ENCODE results near the gene LDAH.
"Not testable (repeated sequence)": the region's sequence is repeated elsewhere in the genome, so short reads cannot be mapped to it uniquely, and the experiment has no call there.

The LDAH gene

DNA sequence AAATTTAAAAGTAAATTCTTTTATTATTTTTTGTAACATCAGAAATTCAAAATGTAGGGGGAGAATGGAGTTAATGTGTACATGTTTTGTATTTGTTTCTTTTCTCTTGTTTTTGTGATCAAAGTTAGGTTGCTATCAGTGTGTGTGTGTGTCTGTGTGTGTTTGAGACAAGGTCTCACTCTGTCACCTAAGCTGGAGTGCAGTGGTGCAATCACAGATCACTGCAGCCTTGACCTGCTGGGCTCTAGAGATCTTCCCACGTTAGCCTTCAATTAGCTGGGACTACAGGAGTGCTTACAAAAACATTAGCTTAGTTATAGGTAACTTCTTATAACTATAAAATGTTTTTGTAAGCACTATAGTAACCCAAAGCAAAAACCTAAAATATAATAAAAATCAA lies 105.3 kb downstream of the LDAH start:
- Histone ChIP-seq H2AFZ (ENCODE audit: low read length) (no peak overlapping the region), H3K79me1 (ENCODE audit: low read depth, low read length) (no peaks in the 10 kb centered on the region), H2AK5ac (ENCODE audit: low read depth, low read length) (no peak overlapping the region), H4K91ac (ENCODE audit: low read depth, low read length, poor library complexity) (no peak overlapping the region), H3K18ac (ENCODE audit: low read length) (no peak overlapping the region), H3K4me3 (ENCODE audit: low read length in 2 of 2) (no peak overlapping the region), H3K27ac (replicated peaks; ENCODE audit: low read length) (no peak overlapping the region), H3K9ac (ENCODE audit: low read depth, low read length, poor library complexity) (no peak overlapping the region), H3K9me3 (replicated peaks in 1 of 2; ENCODE audit: control insufficient read depth in 2 of 2, insufficient read depth in 1 of 2, low read depth in 1 of 2, low read length in 2 of 2) (peaks cover 0 to 14% of the 10 kb centered on the region in 2 donors), H3K4me2 (ENCODE audit: insufficient read depth, low read length, poor library complexity, severe bottlenecking) (no peak overlapping the region), H3K4me1 (ENCODE audit: control insufficient read depth in 2 of 2, insufficient read depth in 1 of 2, low read depth in 1 of 2, low read length in 2 of 2) (no peaks in the 10 kb centered on the region), H3K36me3 (replicated peaks in 1 of 2; ENCODE audit: control insufficient read depth in 2 of 2, insufficient read depth in 2 of 2, low read length in 2 of 2) (peaks cover 0 to 11% of the 10 kb centered on the region in 2 donors), H2BK12ac (ENCODE audit: low read length) (no peak overlapping the region), H2BK5ac (ENCODE audit: low read length) (no peak overlapping the region), H3K27me3 (ENCODE audit: control insufficient read depth in 3 of 3, insufficient read depth in 3 of 3, low read depth in 1 of 3, low read length in 3 of 3) (no peaks in the 10 kb centered on the region), H2BK120ac (ENCODE audit: low read depth, low read length) (no peak overlapping the region), H3K14ac (ENCODE audit: low read length) (no peak overlapping the region), H3K4ac (ENCODE audit: low read length) (no peak overlapping the region), H3K23ac (ENCODE audit: low read depth, low read length, poor library complexity) (no peak overlapping the region), H4K8ac (ENCODE audit: low read depth, low read length) (no peak overlapping the region), H2BK15ac (ENCODE audit: low read length) (no peak overlapping the region)
- no CpG with 5 or more reads among the region's 1 CpG for WGBS, 2 donors (ENCODE audit: extremely low coverage in 2 of 2, insufficient read length in 2 of 2, insufficient replicate concordance in 1 of 2)
- DNase-seq (ENCODE audit: low spot score): no peak

DNA sequence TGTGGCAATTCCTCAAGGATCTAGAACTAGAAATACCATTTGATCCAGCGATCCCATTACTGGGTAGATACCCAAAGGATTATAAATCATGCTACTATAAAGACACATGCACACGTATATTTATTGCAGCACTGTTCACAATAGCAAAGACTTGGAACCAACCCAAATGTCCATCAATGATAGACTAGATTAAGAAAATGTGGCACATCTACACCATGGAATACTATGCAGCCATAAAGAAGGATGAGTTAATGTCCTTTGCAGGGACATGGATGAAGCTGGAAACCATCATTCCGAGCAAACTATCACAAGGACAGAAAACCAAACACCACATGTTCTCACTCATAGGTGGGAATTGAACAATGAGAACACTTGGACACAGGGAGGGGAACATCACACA lies 106.7 kb downstream of the LDAH start:
- H3K14ac ChIP-seq (ENCODE audit: low read length); H3K23ac ChIP-seq (ENCODE audit: low read depth, low read length, poor library complexity); H3K4ac ChIP-seq (ENCODE audit: low read length); H2BK120ac ChIP-seq (ENCODE audit: low read depth, low read length); H3K79me1 ChIP-seq (ENCODE audit: low read depth, low read length); H2AK5ac ChIP-seq (ENCODE audit: low read depth, low read length); H4K91ac ChIP-seq (ENCODE audit: low read depth, low read length, poor library complexity); H3K4me3 ChIP-seq (ENCODE audit: low read length in 2 of 2); H3K18ac ChIP-seq (ENCODE audit: low read length); H3K27me3 ChIP-seq (ENCODE audit: control insufficient read depth in 3 of 3, insufficient read depth in 3 of 3, low read depth in 1 of 3, low read length in 3 of 3); H2AFZ ChIP-seq (ENCODE audit: low read length); H4K8ac ChIP-seq (ENCODE audit: low read depth, low read length); H2BK12ac ChIP-seq (ENCODE audit: low read length); H3K9ac ChIP-seq (ENCODE audit: low read depth, low read length, poor library complexity); H2BK5ac ChIP-seq (ENCODE audit: low read length); H2BK15ac ChIP-seq (ENCODE audit: low read length); H3K27ac ChIP-seq (replicated peaks; ENCODE audit: low read length); DNase-seq (ENCODE audit: low spot score); H3K4me1 ChIP-seq (ENCODE audit: control insufficient read depth in 2 of 2, insufficient read depth in 1 of 2, low read depth in 1 of 2, low read length in 2 of 2); H3K4me2 ChIP-seq (ENCODE audit: insufficient read depth, low read length, poor library complexity, severe bottlenecking): not testable (repeated sequence)
- no CpG with 5 or more reads among the region's 3 CpGs for WGBS, 2 donors (ENCODE audit: extremely low coverage in 2 of 2, insufficient read length in 2 of 2, insufficient replicate concordance in 1 of 2)
- Histone ChIP-seq H3K36me3 (replicated peaks in 1 of 2; ENCODE audit: control insufficient read depth in 2 of 2, insufficient read depth in 2 of 2, low read length in 2 of 2) (peaks cover 0 to 10% of the 10 kb centered on the region in 2 donors), H3K9me3 (replicated peaks in 1 of 2; ENCODE audit: control insufficient read depth in 2 of 2, insufficient read depth in 1 of 2, low read depth in 1 of 2, low read length in 2 of 2) (peaks cover 0 to 17% of the 10 kb centered on the region in 2 donors)

DNA sequence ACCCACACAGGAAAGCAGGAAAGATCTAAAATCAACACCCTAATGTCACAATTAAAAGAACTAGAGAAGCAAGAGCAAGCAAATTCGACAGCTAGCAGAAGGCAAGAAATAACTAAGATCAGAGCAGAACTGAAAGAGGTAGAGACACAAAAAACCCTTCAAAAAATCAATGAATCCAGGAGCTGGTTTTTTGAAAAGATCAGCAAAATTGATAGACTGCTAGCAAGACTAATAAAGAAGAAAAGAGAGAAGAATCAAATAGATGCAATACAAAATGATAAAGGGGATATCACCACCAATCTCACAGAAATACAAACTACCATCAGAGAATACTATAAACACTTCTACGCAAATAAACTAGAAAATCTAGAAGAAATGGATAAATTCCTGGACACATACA lies 108.5 kb downstream of the LDAH start:
- H3K4me3 ChIP-seq (ENCODE audit: low read length in 2 of 2); H4K8ac ChIP-seq (ENCODE audit: low read depth, low read length); H3K14ac ChIP-seq (ENCODE audit: low read length); H3K27me3 ChIP-seq (ENCODE audit: control insufficient read depth in 3 of 3, insufficient read depth in 3 of 3, low read depth in 1 of 3, low read length in 3 of 3); H4K91ac ChIP-seq (ENCODE audit: low read depth, low read length, poor library complexity); H3K18ac ChIP-seq (ENCODE audit: low read length); H3K4me1 ChIP-seq (ENCODE audit: control insufficient read depth in 2 of 2, insufficient read depth in 1 of 2, low read depth in 1 of 2, low read length in 2 of 2); H3K27ac ChIP-seq (replicated peaks; ENCODE audit: low read length); H3K4me2 ChIP-seq (ENCODE audit: insufficient read depth, low read length, poor library complexity, severe bottlenecking); H2BK15ac ChIP-seq (ENCODE audit: low read length); H3K9ac ChIP-seq (ENCODE audit: low read depth, low read length, poor library complexity); H3K79me1 ChIP-seq (ENCODE audit: low read depth, low read length); H2BK12ac ChIP-seq (ENCODE audit: low read length); DNase-seq (ENCODE audit: low spot score); H2BK120ac ChIP-seq (ENCODE audit: low read depth, low read length); H2BK5ac ChIP-seq (ENCODE audit: low read length); H3K4ac ChIP-seq (ENCODE audit: low read length); H3K9me3 ChIP-seq (replicated peaks in 1 of 2; ENCODE audit: control insufficient read depth in 2 of 2, insufficient read depth in 1 of 2, low read depth in 1 of 2, low read length in 2 of 2); H2AK5ac ChIP-seq (ENCODE audit: low read depth, low read length); H3K23ac ChIP-seq (ENCODE audit: low read depth, low read length, poor library complexity); H2AFZ ChIP-seq (ENCODE audit: low read length): not testable (repeated sequence)
- H3K36me3 ChIP-seq (replicated peaks in 1 of 2; ENCODE audit: control insufficient read depth in 2 of 2, insufficient read depth in 2 of 2, low read length in 2 of 2): peaks cover 0 to 10% of the 10 kb centered on the region in 2 donors
- WGBS, 2 donors (ENCODE audit: extremely low coverage in 2 of 2, insufficient read length in 2 of 2, insufficient replicate concordance in 1 of 2): no CpG with 5 or more reads among the region's 2 CpGs

GRCh38 chr2:20713585-20713984 lies 109.3 kb downstream of the LDAH start:
- no CpG with 5 or more reads among the region's 3 CpGs for WGBS, 2 donors (ENCODE audit: extremely low coverage in 2 of 2, insufficient read length in 2 of 2, insufficient replicate concordance in 1 of 2)
- H3K18ac ChIP-seq (ENCODE audit: low read length); H2BK12ac ChIP-seq (ENCODE audit: low read length); H3K4ac ChIP-seq (ENCODE audit: low read length); H3K4me3 ChIP-seq (ENCODE audit: low read length in 2 of 2); H2BK120ac ChIP-seq (ENCODE audit: low read depth, low read length); H3K9me3 ChIP-seq (replicated peaks in 1 of 2; ENCODE audit: control insufficient read depth in 2 of 2, insufficient read depth in 1 of 2, low read depth in 1 of 2, low read length in 2 of 2); H2BK15ac ChIP-seq (ENCODE audit: low read length); H3K79me1 ChIP-seq (ENCODE audit: low read depth, low read length); H3K4me1 ChIP-seq (ENCODE audit: control insufficient read depth in 2 of 2, insufficient read depth in 1 of 2, low read depth in 1 of 2, low read length in 2 of 2); H3K14ac ChIP-seq (ENCODE audit: low read length); H3K4me2 ChIP-seq (ENCODE audit: insufficient read depth, low read length, poor library complexity, severe bottlenecking); H2AFZ ChIP-seq (ENCODE audit: low read length); H4K91ac ChIP-seq (ENCODE audit: low read depth, low read length, poor library complexity); H2BK5ac ChIP-seq (ENCODE audit: low read length); H3K23ac ChIP-seq (ENCODE audit: low read depth, low read length, poor library complexity); H2AK5ac ChIP-seq (ENCODE audit: low read depth, low read length); H3K9ac ChIP-seq (ENCODE audit: low read depth, low read length, poor library complexity); H3K27me3 ChIP-seq (ENCODE audit: control insufficient read depth in 3 of 3, insufficient read depth in 3 of 3, low read depth in 1 of 3, low read length in 3 of 3); H4K8ac ChIP-seq (ENCODE audit: low read depth, low read length); DNase-seq (ENCODE audit: low spot score); H3K27ac ChIP-seq (replicated peaks; ENCODE audit: low read length): not testable (repeated sequence)
- peaks cover 0 to 10% of the 10 kb centered on the region in 2 donors for H3K36me3 ChIP-seq (replicated peaks in 1 of 2; ENCODE audit: control insufficient read depth in 2 of 2, insufficient read depth in 2 of 2, low read length in 2 of 2)
